Mucosa of descending colon (tissue), 3 donors: ENCODE measurements around the gene STX2. TPM values are rescaled to one million over a fixed set of nuclear protein-coding genes. Genes with fewer than 3 reads are reported as not detected.
A peak's percentile ranks its signal among the peaks of the same experiment; 100 is the strongest.
"Not testable (repeated sequence)": the region's sequence is repeated elsewhere in the genome, so short reads cannot be mapped to it uniquely, and the experiment has no call there.

ENCODE experiments used
- ATAC-seq: fragments of 200-7000 bp; cut with Tn5 transposase; one replicate; pipeline ENCODE4 v1.9.1; 2020; ENCODE audit warnings: mild to moderate bottlenecking, moderate library complexity
- DNase-seq, 3 donors: peaks; one replicate each; pipeline ENCODE4 v3.0.0-alpha.2; 2020
- H3K36me3 ChIP-seq: fragments of 200-600 bp; one replicate; pipeline ENCODE4 v1.8.0; 2021; ENCODE audit warnings: low read depth, mild to moderate bottlenecking
- H3K4me1 ChIP-seq: fragments of 200-600 bp; one replicate; pipeline ENCODE4 v1.8.0; 2021; ENCODE audit warnings: low read depth, mild to moderate bottlenecking
- H3K4me3 ChIP-seq: fragments of 200-600 bp; one replicate; pipeline ENCODE4 v1.8.0; 2021; ENCODE audit warnings: mild to moderate bottlenecking
- H3K9me3 ChIP-seq: fragments of 200-600 bp; one replicate; pipeline ENCODE4 v1.8.0; 2021; ENCODE audit warnings: mild to moderate bottlenecking
- CTCF ChIP-seq: fragments of 200-600 bp; IDR thresholded peaks from one replicate; pipeline ENCODE4 v1.8.0; 2022; ENCODE audit warnings: antibody characterized with exemption, mild to moderate bottlenecking
- intact Hi-C, 2 donors: fragments of 100-400 bp; cut with DNase I in 1 of 2; cut with micrococcal nuclease in 1 of 2; formaldehyde crosslinking; loops; one replicate each; pipeline versions ENCODE4 v1.11.0 to v1.11.1; 2022; cut with DNase I, micrococcal nuclease
- long read RNA-seq, 2 donors: library from polyadenylated mRNA; unstranded; transcript quantifications; one replicate each; pipeline ENCODE4 v2.0.0, GENCODE V29; 2019 to 2021
- total RNA-seq, 3 donors: library from RNA; stranded (reverse); fragmentation: NEBNext Ultra II Directional in 2 of 3; extraction: Animal tissue kit (Norgen Biotek cat#: 25700) in 2 of 3; gene quantifications; one replicate each; pipeline versions ENCODE4 v1.2.1 to v1.2.4, GENCODE V29; 2021 to 2023
- donor health status: DM: no; HTN: no; CAD: no; lungs with moderate emphysema.
- donor health status: DM: no; HTN: no; CAD: no.
- donor health status: DM: no; HTN: yes; CAD: no.

Gene STX2
- 10 to 100 TPM in 1 of 3 donors, 1 to 10 TPM in 2; 1.6 to 34.2 (median 4.4) TPM for total RNA-seq
- long read RNA-seq, donor 1, transcript STX2-201 (10 exons, 3,331 nt) = major isoform, 43 of 68 reads
- long read RNA-seq, donor 1, transcript STX2-203 (11 exons, 2,151 nt) = minor isoform, 9 of 68 reads
- long read RNA-seq, donor 1, partial matches to known transcripts = 5 of 68 reads
- long read RNA-seq, donor 1, other reads (novel, unspliced or antisense) = 11 of 68 reads
- long read RNA-seq, donor 2, partial matches to known transcripts = 1 of 2 reads
- long read RNA-seq, donor 2, other reads (novel, unspliced or antisense) = 0 of 2 reads

GRCh38 chr12:130838951-130839769, at the start of gene STX2:
Gene STX2, minus strand, starts transcription at chr12:130839250. Its CDS starts 151 bp downstream, at chr12:130839099.
- peak within 1 kb of the TSS; percentile 15 for H3K4me3 ChIP-seq
- no peaks in the 10 kb centered on the region for H3K9me3 ChIP-seq
- peak; percentile 99 for ATAC-seq
- H3K36me3 ChIP-seq = no peaks in the 10 kb centered on the region
- intact Hi-C loops = no loop called here
- peak; percentile 88 to 93 (median 89) for DNase-seq
- H3K4me1 ChIP-seq = no peaks in the 10 kb centered on the region
- TF ChIP-seq CTCF = no peak

GRCh38 chr12:130887190-130887589, 48.1 kb upstream of the STX2 start:
- DNase-seq, H3K36me3 ChIP-seq, intact Hi-C loops, H3K4me3 ChIP-seq, ATAC-seq, H3K4me1 ChIP-seq, H3K9me3 ChIP-seq: not testable (repeated sequence)

- no peaks in the 10 kb centered on the region for H3K36me3 ChIP-seq
- ATAC-seq (no peak), DNase-seq (no peak)
- no peak for TF ChIP-seq CTCF
- H3K9me3 ChIP-seq = no peaks in the 10 kb centered on the region
- intact Hi-C loops = no loop called here
- H3K4me3 ChIP-seq = no peak overlapping the region
- no peaks in the 10 kb centered on the region for H3K4me1 ChIP-seq
These were observed 42.5 kb upstream of the STX2 start for GRCh38 chr12:130881548-130881947.

- intact Hi-C loops = no loop called here
- Histone ChIP-seq H3K4me1 (no peaks in the 10 kb centered on the region), H3K9me3 (no peaks in the 10 kb centered on the region), H3K36me3 (no peaks in the 10 kb centered on the region), H3K4me3 (no peak overlapping the region)
- ATAC-seq = no peak
- DNase-seq = no peak
- no peak for TF ChIP-seq CTCF
These were observed 42.0 kb upstream of the STX2 start for GRCh38 chr12:130881046-130881445.

GRCh38 chr12:130880411-130880885, 41.4 kb upstream of the STX2 start:
- Histone ChIP-seq H3K4me1 (no peaks in the 10 kb centered on the region), H3K4me3 (no peak overlapping the region), H3K9me3 (no peaks in the 10 kb centered on the region), H3K36me3 (no peaks in the 10 kb centered on the region)
- ATAC-seq = peak; percentile 40
- intact Hi-C loops = no loop called here
- no peak for TF ChIP-seq CTCF
- DNase-seq = no peak
